ENCODE measurements around the gene RTF2. TPM values are rescaled to one million over a fixed set of nuclear protein-coding genes. Genes with fewer than 3 reads are reported as not detected.

RTF2 gene
- total and polyA plus RNA-seq, 2 of the 13 experiments (the other 11 are each of a cell fraction or from before 2014, with no cell fraction given) = 81.8 to 142 TPM

DNA sequence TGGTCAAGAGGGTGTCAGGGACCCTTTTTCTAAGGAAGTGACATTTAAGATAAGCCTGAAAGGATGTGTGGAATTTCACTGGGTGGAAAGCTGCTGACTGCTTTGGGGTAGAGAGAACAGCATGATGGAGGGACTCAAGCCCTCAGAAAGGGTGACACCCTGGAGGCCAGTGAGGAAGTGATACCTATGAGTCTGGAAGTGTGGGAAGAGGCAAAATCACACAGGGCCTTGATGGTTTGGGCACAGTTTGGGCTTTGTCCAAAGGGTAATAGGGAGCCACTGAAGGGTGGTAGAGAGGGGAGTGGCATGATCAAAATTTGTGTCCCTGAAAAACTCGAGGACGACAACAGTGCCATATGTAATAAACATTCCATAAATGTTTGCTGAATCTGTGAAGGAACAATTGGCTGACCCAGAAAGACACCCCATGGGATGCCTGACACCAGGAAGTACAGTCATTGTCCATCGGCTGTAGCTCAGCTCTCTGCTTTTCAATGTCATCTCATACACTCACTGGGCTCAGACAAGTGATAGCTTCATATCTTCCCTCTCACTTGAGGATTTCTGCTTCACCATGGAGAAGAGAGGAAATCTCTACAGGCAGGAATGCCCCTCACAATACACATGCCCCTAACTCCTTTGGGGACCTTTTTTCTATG, 35.1 kb upstream of the RTF2 start (continued):
- TF ChIP-seq, protein P1, sequence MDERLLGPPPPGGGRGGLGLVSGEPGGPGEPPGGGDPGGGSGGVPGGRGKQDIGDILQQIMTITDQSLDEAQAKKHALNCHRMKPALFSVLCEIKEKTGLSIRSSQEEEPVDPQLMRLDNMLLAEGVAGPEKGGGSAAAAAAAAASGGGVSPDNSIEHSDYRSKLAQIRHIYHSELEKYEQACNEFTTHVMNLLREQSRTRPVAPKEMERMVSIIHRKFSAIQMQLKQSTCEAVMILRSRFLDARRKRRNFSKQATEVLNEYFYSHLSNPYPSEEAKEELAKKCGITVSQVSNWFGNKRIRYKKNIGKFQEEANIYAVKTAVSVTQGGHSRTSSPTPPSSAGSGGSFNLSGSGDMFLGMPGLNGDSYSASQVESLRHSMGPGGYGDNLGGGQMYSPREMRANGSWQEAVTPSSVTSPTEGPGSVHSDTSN (CRISPR knock-in tag; IDR thresholded peaks at IDR 0.05) = no peak
- TF ChIP-seq ZNF12 (CRISPR knock-in tag; IDR thresholded peaks at IDR 0.05) = no peak

DNA sequence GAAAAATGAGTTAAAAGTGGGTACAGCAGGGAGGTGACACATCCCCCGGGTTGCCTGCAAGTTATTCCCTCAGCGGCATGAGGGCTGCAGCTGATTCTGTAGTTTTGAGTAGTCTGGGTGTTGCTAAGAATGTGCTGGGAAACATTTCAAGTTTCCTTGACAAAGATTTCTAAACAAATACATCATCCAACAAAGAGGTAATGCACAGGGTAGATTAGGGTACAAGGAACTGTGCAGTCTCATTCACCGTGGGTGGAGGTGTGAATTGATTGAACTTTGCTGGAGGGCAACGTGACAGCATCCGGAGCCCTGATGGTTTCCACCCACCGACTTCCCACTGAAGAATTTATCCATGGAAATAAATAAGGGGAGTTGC, 34.6 kb upstream of the RTF2 start:
- POLR2A ChIA-PET = no interaction called here
- Histone ChIP-seq H2AFZ (ENCODE audit: low read length) (no peak overlapping the region), H3K9ac (ENCODE audit: insufficient read depth, low read depth, low read length) (no peak overlapping the region), H3K27ac (ENCODE audit: extremely low read length, insufficient read depth, low read length) (no peak overlapping the region), H3K9me3 (ENCODE audit: low read length) (no peaks in the 10 kb centered on the region), H3K79me2 (ENCODE audit: insufficient read depth, low read length) (no peaks in the 10 kb centered on the region), H3K4me2 (ENCODE audit: low read depth, low read length) (no peak overlapping the region), H3K4me1 (ENCODE audit: insufficient read depth, low read length) (no peaks in the 10 kb centered on the region), H4K20me1 (ENCODE audit: insufficient read depth, low read length) (no peaks in the 10 kb centered on the region), H3K27me3 (ENCODE audit: control insufficient read depth in 1 of 2, insufficient read depth in 2 of 2, low read length in 2 of 2) (no peaks in the 10 kb centered on the region), H3K4me3 (replicated peaks in 1 of 3; ENCODE audit: insufficient read depth in 1 of 3, low read depth in 2 of 3, low read length in 3 of 3) (no peak overlapping the region), H3K36me3 (replicated peaks in 1 of 2; ENCODE audit: control insufficient read depth in 1 of 2, insufficient read depth in 2 of 2, low read length in 2 of 2) (no peaks in the 10 kb centered on the region)
- ATAC-seq (no peak), DNase-seq (ENCODE audit: low spot score) (no peak), FAIRE-seq (no peak)
- intact Hi-C loops (cut with micrococcal nuclease; ENCODE audit: unreplicated experiment) (no loop called here), in situ Hi-C loops (cut with HindIII; ENCODE audit: extremely low pct_ligation_motif_present, low pct_unique_long_range_greater_than_20kb) (no loop called here)
- 53% methylated on average over 6 of the region's 6 CpGs for WGBS (ENCODE audit: low lambda C conversion rate)
- no TSS peak for BruUV-seq (replicated peaks)
- CTCF ChIA-PET (ENCODE audit: low intra/inter-chr PET ratio, low total read pairs) = no interaction called here
- no peak for TF ChIP-seq HDAC2 (CRISPR knock-in tag; IDR thresholded peaks at IDR 0.05)
- TF ChIP-seq, protein P2, sequence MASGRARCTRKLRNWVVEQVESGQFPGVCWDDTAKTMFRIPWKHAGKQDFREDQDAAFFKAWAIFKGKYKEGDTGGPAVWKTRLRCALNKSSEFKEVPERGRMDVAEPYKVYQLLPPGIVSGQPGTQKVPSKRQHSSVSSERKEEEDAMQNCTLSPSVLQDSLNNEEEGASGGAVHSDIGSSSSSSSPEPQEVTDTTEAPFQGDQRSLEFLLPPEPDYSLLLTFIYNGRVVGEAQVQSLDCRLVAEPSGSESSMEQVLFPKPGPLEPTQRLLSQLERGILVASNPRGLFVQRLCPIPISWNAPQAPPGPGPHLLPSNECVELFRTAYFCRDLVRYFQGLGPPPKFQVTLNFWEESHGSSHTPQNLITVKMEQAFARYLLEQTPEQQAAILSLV (CRISPR knock-in tag; IDR thresholded peaks at IDR 0.05; ENCODE audit: borderline replicate concordance) = no peak
- no peak for TF ChIP-seq ZNF264 (CRISPR knock-in tag; IDR thresholded peaks at IDR 0.05)
- no peak for TF ChIP-seq PITX1 (CRISPR knock-in tag; IDR thresholded peaks at IDR 0.05)
- no peak for TF ChIP-seq RBAK (CRISPR knock-in tag; IDR thresholded peaks at IDR 0.05)
- no peak for TF ChIP-seq ZNF615 (CRISPR knock-in tag; IDR thresholded peaks at IDR 0.05; ENCODE audit: borderline replicate concordance)
- TF ChIP-seq TGIF2 (CRISPR knock-in tag; IDR thresholded peaks at IDR 0.05) = no peak
- TF ChIP-seq THYN1 (CRISPR knock-in tag; IDR thresholded peaks at IDR 0.05; ENCODE audit: borderline replicate concordance, low read depth) = no peak
- no peak for TF ChIP-seq FOXM1 (CRISPR knock-in tag; IDR thresholded peaks at IDR 0.05)
- TF ChIP-seq, protein P3, sequence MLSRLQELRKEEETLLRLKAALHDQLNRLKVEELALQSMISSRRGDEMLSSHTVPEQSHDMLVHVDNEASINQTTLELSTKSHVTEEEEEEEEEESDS (CRISPR knock-in tag; IDR thresholded peaks at IDR 0.05; ENCODE audit: borderline replicate concordance) = no peak
- TF ChIP-seq, protein P4, sequence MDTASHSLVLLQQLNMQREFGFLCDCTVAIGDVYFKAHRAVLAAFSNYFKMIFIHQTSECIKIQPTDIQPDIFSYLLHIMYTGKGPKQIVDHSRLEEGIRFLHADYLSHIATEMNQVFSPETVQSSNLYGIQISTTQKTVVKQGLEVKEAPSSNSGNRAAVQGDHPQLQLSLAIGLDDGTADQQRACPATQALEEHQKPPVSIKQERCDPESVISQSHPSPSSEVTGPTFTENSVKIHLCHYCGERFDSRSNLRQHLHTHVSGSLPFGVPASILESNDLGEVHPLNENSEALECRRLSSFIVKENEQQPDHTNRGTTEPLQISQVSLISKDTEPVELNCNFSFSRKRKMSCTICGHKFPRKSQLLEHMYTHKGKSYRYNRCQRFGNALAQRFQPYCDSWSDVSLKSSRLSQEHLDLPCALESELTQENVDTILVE (CRISPR knock-in tag; IDR thresholded peaks at IDR 0.05) = no peak
- TF ChIP-seq, protein P5, sequence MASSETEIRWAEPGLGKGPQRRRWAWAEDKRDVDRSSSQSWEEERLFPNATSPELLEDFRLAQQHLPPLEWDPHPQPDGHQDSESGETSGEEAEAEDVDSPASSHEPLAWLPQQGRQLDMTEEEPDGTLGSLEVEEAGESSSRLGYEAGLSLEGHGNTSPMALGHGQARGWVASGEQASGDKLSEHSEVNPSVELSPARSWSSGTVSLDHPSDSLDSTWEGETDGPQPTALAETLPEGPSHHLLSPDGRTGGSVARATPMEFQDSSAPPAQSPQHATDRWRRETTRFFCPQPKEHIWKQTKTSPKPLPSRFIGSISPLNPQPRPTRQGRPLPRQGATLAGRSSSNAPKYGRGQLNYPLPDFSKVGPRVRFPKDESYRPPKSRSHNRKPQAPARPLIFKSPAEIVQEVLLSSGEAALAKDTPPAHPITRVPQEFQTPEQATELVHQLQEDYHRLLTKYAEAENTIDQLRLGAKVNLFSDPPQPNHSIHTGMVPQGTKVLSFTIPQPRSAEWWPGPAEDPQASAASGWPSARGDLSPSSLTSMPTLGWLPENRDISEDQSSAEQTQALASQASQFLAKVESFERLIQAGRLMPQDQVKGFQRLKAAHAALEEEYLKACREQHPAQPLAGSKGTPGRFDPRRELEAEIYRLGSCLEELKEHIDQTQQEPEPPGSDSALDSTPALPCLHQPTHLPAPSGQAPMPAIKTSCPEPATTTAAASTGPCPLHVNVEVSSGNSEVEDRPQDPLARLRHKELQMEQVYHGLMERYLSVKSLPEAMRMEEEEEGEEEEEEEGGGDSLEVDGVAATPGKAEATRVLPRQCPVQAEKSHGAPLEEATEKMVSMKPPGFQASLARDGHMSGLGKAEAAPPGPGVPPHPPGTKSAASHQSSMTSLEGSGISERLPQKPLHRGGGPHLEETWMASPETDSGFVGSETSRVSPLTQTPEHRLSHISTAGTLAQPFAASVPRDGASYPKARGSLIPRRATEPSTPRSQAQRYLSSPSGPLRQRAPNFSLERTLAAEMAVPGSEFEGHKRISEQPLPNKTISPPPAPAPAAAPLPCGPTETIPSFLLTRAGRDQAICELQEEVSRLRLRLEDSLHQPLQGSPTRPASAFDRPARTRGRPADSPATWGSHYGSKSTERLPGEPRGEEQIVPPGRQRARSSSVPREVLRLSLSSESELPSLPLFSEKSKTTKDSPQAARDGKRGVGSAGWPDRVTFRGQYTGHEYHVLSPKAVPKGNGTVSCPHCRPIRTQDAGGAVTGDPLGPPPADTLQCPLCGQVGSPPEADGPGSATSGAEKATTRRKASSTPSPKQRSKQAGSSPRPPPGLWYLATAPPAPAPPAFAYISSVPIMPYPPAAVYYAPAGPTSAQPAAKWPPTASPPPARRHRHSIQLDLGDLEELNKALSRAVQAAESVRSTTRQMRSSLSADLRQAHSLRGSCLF (CRISPR knock-in tag; IDR thresholded peaks at IDR 0.05; ENCODE audit: borderline replicate concordance) = no peak
- TF ChIP-seq PAWR (CRISPR knock-in tag; IDR thresholded peaks at IDR 0.05; ENCODE audit: borderline replicate concordance) = no peak
- no peak for TF ChIP-seq THAP11 (CRISPR knock-in tag; IDR thresholded peaks at IDR 0.05)
